GM23248 (cell line): Measurements from ENCODE around the gene IFT25.

Experiments
- EZH2 ChIP-seq: fragments of 200-600 bp; sonication (generic); IDR thresholded peaks from 2 replicates; pipeline ENCODE4 v1.6.1; 2018; ENCODE audit warnings: antibody characterized with exemption, mild to moderate bottlenecking; ENCODE audit not compliant: insufficient read depth, poor library complexity, severe bottlenecking
- EZH2phosphoT487 ChIP-seq: fragments of 200-600 bp; sonication (generic); IDR thresholded peaks from 2 replicates; pipeline ENCODE4 v1.6.1; 2018; ENCODE audit warnings: antibody characterized with exemption, moderate library complexity, mild to moderate bottlenecking, low read depth; ENCODE audit not compliant: insufficient read depth

DNA sequence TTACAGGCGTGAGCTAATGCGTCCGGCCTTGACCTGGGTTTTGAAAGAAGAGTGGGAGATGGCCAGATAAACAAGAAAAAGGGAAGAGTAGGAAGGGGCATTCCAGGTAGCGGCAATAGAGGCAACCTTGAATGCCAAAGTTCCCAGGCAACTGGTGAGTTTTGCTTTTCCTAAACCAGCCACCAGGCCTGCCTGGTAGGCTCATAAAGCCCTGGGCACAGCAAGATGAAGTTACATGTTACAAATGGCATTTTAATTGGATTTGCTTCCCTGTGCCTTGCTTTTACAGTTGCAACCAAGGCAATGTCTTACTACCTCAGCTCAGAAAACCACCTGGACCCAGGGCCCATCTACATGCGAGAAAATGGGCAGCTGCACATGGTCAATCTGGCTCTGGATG is 6.2 kb upstream of the IFT25 start:
- no peak for TF ChIP-seq EZH2
- TF ChIP-seq EZH2phosphoT487: no peak
